ENCODE measurements around the gene LRFN2. TPM values are rescaled to one million over a fixed set of nuclear protein-coding genes. Genes with fewer than 3 reads are reported as not detected.

The LRFN2 gene
- total RNA-seq, 1 experiment from 2014 or later: not detected

- DNase-seq (ENCODE audit: low spot score): no peak
Observed at GRCh38 chr6:40517654-40518053, 69.5 kb downstream of the LRFN2 start.

DNA sequence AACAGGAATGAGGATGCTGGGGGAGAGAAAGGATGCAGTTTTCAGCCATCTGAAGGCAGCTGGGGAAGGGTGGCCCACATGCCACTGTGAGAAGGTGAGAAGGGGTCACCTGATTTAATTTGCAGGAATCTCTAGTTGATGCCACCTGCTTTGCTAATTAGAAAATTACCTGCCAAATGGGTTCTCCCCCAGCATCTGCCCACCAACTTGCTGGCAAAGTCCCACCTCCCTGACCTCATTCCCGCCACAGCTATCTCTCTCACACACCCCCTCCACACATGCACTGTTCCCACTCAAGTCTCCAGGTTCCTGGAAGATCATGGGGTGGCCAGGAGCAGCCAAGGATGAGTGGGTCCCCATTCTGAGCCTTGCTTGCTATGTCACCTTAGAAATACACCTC, 70.7 kb downstream of the LRFN2 start:
- DNase-seq (ENCODE audit: low spot score): no peak

- no peak for DNase-seq (ENCODE audit: low spot score)
Observed at GRCh38 chr6:40512340-40512739, 74.8 kb downstream of the LRFN2 start.

DNA sequence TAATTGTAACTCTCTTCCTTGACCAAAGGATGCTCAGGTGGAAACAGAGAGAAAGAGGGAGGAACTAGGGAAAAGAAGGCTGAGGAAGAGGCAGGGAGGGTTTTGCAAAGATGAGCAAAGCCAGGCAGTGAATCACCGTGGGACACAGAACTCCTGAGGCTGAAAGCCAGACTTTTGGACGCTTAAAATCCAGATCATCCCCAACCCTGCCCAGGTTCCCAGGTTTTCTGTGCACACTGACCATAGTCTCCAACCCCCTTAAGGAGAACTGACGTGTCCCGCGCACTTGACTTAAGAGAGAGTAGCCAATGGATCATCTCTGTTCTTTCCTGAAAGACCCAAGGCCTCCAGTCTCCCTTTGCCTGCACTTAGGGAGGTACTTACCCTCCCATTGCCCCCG, 75.3 kb downstream of the LRFN2 start:
- DNase-seq (ENCODE audit: low spot score): no peak

DNA sequence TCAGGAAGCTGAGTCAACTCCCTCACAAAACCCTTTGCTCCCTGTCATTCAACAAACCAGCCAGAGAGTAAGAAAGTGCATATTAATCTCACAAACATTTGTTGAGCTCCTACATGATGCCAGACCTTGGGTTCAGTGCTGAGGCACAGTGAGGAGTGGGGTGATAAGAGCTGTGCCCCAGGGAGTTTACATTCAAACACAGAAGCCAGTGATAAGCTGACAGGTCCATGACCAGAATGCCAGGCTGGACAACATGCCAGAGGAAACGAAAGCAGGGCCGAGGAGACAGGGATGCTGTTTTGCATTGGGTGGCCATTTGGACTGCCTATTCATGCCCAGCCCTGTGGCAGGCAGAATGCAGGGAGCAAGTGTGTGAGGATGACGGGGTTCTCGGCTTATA, 76.7 kb downstream of the LRFN2 start:
- DNase-seq (ENCODE audit: low spot score): no peak

- no peak for DNase-seq (ENCODE audit: low spot score)
Observed at GRCh38 chr6:40509716-40510260, 77.4 kb downstream of the LRFN2 start.

- no peak for DNase-seq (ENCODE audit: low spot score)
Observed at GRCh38 chr6:40509086-40509485, 78.1 kb downstream of the LRFN2 start.

- no peak for DNase-seq (ENCODE audit: low spot score)
Observed at GRCh38 chr6:40506954-40507353, 80.2 kb downstream of the LRFN2 start.

- DNase-seq (ENCODE audit: low spot score): no peak
Observed at GRCh38 chr6:40505191-40505810, 81.9 kb downstream of the LRFN2 start.

GRCh38 chr6:40504274-40504673, 82.9 kb downstream of the LRFN2 start:
- no peak for DNase-seq (ENCODE audit: low spot score)

DNA sequence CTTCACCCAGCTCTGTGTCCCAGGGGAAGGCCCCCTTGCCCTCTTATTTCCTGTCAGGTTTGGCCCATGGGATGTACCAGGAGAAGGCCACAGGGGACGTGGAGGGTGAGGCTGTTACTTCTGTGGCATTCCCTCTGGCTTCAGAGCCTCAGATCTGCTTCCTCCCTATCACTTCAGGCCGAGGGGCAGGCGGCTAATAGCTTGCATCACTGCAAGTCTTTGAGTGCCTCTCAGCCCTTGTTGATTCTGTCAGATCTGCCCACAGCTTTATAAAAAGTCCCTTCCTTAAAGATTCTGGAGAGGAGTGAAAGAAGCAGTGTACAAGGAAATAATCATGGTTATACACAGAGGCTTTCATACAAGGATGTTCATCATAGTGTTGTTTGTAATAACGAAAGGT, 86.9 kb downstream of the LRFN2 start:
- DNase-seq (ENCODE audit: low spot score): no peak

DNA sequence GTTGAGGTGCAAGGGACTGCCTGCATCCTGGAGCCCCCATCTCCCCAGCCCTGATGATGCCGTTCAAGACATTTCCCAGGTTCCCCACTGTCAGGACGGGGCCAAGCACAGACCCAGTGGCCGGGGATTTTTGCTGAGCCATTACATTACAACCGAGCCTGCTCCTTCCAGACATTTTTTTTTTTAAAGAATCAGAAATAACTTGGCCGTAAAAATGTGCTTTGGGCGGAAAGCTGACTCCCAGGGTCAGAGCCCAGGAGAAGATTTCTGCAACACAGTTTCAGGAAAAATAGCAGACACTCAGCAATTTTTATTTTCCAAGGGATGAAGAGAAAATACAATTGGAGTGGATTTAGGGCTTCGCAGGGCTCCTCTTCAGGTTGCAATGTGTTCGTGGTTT, 87.9 kb downstream of the LRFN2 start:
- no peak for DNase-seq (ENCODE audit: low spot score)

DNA sequence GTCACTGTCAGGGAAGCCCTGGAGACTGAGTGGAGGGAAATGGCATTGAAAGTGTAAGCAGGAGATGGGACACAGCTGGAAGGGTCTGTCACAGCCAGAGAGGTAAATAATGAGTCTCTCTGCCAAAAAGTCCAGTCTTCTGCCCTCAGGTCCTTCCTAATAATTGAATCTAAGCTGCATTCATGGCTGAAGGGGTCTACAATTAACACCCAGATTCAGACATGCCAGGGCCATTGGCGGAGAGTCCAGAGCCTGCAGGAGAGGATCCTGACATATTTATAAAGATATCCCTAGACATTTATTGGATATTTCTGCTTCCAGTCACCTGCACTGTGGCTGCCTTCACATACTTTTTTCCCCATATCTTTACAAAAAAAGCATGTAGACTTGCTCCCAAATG, 89.0 kb downstream of the LRFN2 start:
- no peak for DNase-seq (ENCODE audit: low spot score)

DNA sequence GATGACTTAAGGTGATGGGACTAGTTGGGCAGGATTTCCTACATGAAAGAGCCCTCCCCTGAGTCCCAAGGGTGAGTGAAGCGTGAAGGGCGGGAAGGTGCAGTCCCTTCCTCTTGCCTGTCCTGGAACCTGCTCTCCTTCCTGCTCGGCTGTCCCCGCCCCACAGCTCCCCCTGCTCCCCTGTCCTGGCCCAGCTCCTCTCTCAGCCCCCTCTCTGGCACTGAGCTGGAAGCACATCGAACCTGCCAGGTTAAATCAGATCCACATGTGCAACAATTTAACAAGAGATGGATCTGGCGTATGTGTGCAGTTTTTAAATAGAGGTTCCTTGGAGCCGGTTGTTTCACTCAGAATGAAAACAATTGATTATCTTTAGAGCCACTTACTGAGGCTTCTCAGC, 95.0 kb downstream of the LRFN2 start:
- DNase-seq (ENCODE audit: low spot score): no peak

GRCh38 chr6:40490508-40490907, 96.7 kb downstream of the LRFN2 start:
- DNase-seq (ENCODE audit: low spot score): no peak

DNA sequence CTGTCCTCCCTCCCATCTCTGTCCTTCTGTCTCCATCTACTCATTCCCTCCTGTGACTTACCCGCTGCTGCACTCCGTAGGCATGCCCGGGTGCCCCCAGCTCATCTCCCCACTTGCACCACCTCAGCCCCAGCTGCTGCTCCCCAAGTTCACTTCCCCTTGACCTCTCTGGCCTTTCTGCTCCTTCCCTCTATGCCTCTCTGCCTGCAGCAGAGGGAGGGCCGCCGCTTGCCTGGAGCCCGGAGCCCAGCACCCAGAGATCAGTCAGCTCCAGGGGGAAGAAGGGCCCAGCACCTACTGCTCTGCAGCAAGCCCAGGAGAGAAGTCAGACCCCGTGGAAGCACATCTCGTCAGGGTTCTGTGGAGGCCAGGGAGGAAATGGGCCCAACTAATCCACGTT, 97.4 kb downstream of the LRFN2 start:
- DNase-seq (ENCODE audit: low spot score): no peak

DNA sequence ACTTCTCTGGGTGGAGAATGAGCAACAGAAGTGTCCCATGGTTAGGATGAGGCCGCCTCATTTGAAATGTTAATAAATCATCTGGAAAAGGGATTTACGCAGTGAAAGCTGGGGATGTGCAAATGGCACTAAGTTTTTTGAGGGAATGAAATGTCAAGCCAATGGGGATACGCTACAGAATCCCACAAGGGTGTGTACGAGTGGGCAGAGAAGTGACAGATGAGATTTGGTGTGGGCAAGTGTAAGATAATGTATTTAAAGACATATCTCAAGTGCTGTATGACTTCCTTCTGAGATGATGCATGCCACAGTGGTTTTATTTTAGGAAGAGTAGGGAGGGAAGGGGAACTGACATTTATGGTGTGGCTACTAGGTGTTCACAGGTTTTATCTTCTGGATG, 100.6 kb downstream of the LRFN2 start:
- DNase-seq (ENCODE audit: low spot score): no peak

GRCh38 chr6:40485795-40486194, 101.4 kb downstream of the LRFN2 start:
- no peak for DNase-seq (ENCODE audit: low spot score)

GRCh38 chr6:40485300-40485699, 101.9 kb downstream of the LRFN2 start:
- DNase-seq (ENCODE audit: low spot score): no peak

DNA sequence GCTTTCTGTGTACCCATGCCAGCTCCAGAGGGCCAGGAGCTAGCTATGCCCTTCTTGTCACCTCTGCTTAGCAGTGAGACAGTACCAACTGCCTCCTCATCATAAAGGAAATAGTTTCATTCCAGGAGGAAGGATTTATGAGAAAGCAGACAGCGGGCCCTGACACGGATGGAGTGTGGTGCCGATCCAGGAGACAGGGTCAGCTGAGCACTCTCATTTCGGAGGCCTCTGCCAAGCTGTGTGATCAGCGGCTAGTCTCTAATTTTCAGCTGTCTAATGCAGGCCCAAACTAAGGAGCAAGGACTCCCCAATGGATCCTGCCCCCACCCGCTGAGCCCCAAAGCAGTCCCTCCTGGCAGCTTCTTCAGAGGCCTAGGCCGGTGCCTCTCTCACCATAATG, 103.1 kb downstream of the LRFN2 start:
- no peak for DNase-seq (ENCODE audit: low spot score)

DNA sequence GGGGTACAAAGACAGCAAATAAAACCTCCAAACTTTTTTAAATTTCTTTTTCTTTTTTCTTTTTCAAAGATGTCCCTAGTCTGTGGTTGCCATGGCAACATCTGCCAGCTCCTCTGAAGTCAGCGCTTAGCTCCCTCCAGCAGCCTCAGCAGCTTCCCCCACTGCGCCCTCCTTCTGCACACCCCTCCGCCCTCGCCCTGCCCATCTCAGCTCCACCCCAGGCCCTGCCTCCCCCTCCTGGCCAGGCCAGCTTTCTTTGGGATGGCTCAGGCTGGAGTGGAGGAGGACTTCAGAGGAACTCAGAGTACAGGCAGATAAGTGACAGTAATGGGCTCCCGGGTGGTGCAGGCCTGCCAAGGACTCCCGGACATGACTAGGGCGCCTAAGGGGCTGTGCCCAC, 104.6 kb downstream of the LRFN2 start:
- no peak for DNase-seq (ENCODE audit: low spot score)

GRCh38 chr6:40480678-40481077, 106.5 kb downstream of the LRFN2 start:
- no peak for DNase-seq (ENCODE audit: low spot score)

GRCh38 chr6:40479706-40480105, 107.5 kb downstream of the LRFN2 start:
- no peak for DNase-seq (ENCODE audit: low spot score)

Measured in H4 (cell line).